T-cell (primary cell): ENCODE measurements around the gene PRM3. TPM values are rescaled to one million over a fixed set of nuclear protein-coding genes. Genes with fewer than 3 reads are reported as not detected.

Experiments
- ATAC-seq, 4 experiments: fragments of 200-7000 bp in 3 of 4; fragments of 150-1000 bp in 1 of 4; cut with Tn5 transposase; replicated peaks in 1 of 4; 1 replicate in 3 of 4; 2 replicates in 1 of 4; pipeline ENCODE4 v1.10.0; 2021; ENCODE audit warnings: moderate library complexity in 3 of 4, mild to moderate bottlenecking in 2 of 4, moderate number of reproducible peaks in 1 of 4
- CTCF ChIA-PET, 2 donors: fragments of 300-600 bp; sonication (Branson Sonifier 250); formaldehyde crosslinking; loops; one replicate each; lab custom pipeline; 2022; ENCODE audit warnings: antibody characterized with exemption in 2 of 2; lab: Charles Lee
- POLR2A ChIA-PET, 2 donors: fragments of 300-600 bp; sonication (Branson Sonifier 250); formaldehyde crosslinking; loops; one replicate each; lab custom pipeline; 2022; ENCODE audit warnings: antibody characterized with exemption in 2 of 2; lab: Charles Lee
- DNase-seq, 35 experiments: peaks; one replicate each; pipeline versions ENCODE4 v3.0.0 to v3.0.0-alpha.2; 2013 to 2023
- H3K27ac ChIP-seq: one replicate; pipeline ENCODE4 v1.5.1; 2013; ENCODE audit warnings: low read length
- H3K27me3 ChIP-seq, 2 experiments: replicated peaks in 1 of 2; 1 replicate in 1 of 2; 2 replicates in 1 of 2; pipeline versions ENCODE4 v1.6.1 to v1.7.0; 2013; ENCODE audit warnings: low read length in 1 of 2, mixed read lengths in 1 of 2; ENCODE audit not compliant: control insufficient read depth in 2 of 2, insufficient read depth in 2 of 2; ENCODE audit errors: extremely low read depth in 1 of 2
- H3K36me3 ChIP-seq, 2 donors: 1 replicate in 1 of 2; 2 replicates in 1 of 2; pipeline versions ENCODE4 v1.6.1 to v1.7.0; 2013; ENCODE audit warnings: low read length in 1 of 2; ENCODE audit not compliant: control insufficient read depth in 2 of 2, insufficient read depth in 1 of 2; ENCODE audit errors: extremely low read depth in 1 of 2
- H3K4me1 ChIP-seq, 2 experiments: 1 replicate in 1 of 2; 2 replicates in 1 of 2; pipeline versions ENCODE4 v1.6.1 to v1.7.0; 2013; ENCODE audit warnings: low read length in 2 of 2, mixed read lengths in 1 of 2; ENCODE audit not compliant: insufficient read depth in 2 of 2, control insufficient read depth in 1 of 2; ENCODE audit errors: extremely low read depth in 1 of 2
- H3K4me3 ChIP-seq, 2 donors: 1 replicate in 1 of 2; 2 replicates in 1 of 2; pipeline versions ENCODE4 v1.5.1 to v1.7.0; 2013; ENCODE audit warnings: mild to moderate bottlenecking in 2 of 2, low read length in 1 of 2, moderate library complexity in 1 of 2; ENCODE audit not compliant: control insufficient read depth in 1 of 2; ENCODE audit errors: extremely low read depth in 1 of 2
- H3K9me3 ChIP-seq: 2 replicates; pipeline ENCODE4 v1.7.0; 2013
- H3K27ac Mint-ChIP-seq, 2 donors: one replicate each; pipeline ENCODE4 v1.8.0; 2020 to 2021; ENCODE audit warnings: mild to moderate bottlenecking in 2 of 2, mixed read lengths in 2 of 2
- H3K27me3 Mint-ChIP-seq, 2 donors: one replicate each; pipeline ENCODE4 v1.8.0; 2021 to 2022; ENCODE audit warnings: mixed read lengths in 2 of 2
- H3K36me3 Mint-ChIP-seq: one replicate; pipeline ENCODE4 v1.8.0; 2021; ENCODE audit warnings: mixed read lengths
- H3K4me1 Mint-ChIP-seq, 3 donors: one replicate each; pipeline ENCODE4 v1.8.0; 2020 to 2022; ENCODE audit warnings: mixed read lengths in 3 of 3, mild to moderate bottlenecking in 1 of 3
- H3K4me3 Mint-ChIP-seq, 3 donors: one replicate each; pipeline ENCODE4 v1.8.0; 2020 to 2022; ENCODE audit warnings: mild to moderate bottlenecking in 3 of 3, mixed read lengths in 3 of 3, moderate library complexity in 3 of 3
- H3K9me3 Mint-ChIP-seq, 3 donors: one replicate each; pipeline ENCODE4 v1.8.0; 2020 to 2022; ENCODE audit warnings: mixed read lengths in 3 of 3
- WGBS: methylation state at CpG from one replicate; pipeline ENCODE4 v1.1.5; 2013; ENCODE audit warnings: missing lambda C conversion rate; ENCODE audit not compliant: insufficient coverage; 5-methylcytosine and 5-hydroxymethylcytosine counted together
- total RNA-seq, 35 experiments: library from RNA in 6 of 35; stranded (reverse) in 6 of 35; fragments of 120-200 nt in 1 of 35; gene quantifications; one replicate each; pipeline versions ENCODE4 v1.2.1 to v1.2.4 and lab custom pipeline; 2013 to 2026

PRM3 gene
- total RNA-seq, 5 donors from 2014 or later (not counting 1 experiment from before 2014, with no cell fraction given), result not detected

DNA sequence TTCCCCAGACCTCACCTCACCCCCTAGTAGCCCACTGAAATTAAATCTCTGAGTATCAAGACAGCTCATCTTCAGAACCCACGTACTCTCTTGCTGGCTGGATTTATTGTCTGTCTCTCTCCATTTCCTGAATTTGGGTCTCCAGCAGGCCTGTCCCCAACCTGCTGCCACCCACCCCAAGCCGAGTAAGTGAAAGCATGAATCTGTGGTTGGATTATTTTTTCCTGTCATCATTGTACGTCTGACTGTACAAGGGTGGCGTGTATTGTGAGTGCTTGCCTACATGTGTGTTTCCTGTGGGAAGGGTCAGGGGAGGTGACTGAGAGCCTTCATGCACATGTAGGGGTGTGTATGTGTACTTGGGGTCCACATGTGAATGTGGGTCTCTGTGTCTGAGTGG, 9.7 kb downstream of the PRM3 start:
- WGBS, result 0% methylated on average over 3 of the region's 4 CpGs
- Histone ChIP-seq H3K36me3 (no peaks in the 10 kb centered on the region), H3K4me1 (peaks cover 22 to 30% of the 10 kb centered on the region in 2 experiments), H3K27me3 (no peaks in the 10 kb centered on the region), H3K4me3 (no peak overlapping the region), H3K27ac (peak overlapping the region; percentile 13), H3K9me3 (no peaks in the 10 kb centered on the region)
- DNase-seq (peak in 29 of 35 experiments; percentile 9 to 71 (median 39)), ATAC-seq (peak; percentile 84 to 88 (median 86))
- Mint-ChIP-seq H3K9me3 (no peaks in the 10 kb centered on the region), H3K4me1 (peaks cover 31 to 38% (median 36%) of the 10 kb centered on the region in 3 donors), H3K4me3 (peak overlapping the region; percentile 26 to 48 (median 42)), H3K36me3 (no peaks in the 10 kb centered on the region), H3K27ac (peak overlapping the region; percentile 94 to 95), H3K27me3 (no peaks in the 10 kb centered on the region)
- ChIA-PET POLR2A (interaction anchor here in 1 of 2 donors (0.6 to 1.6 kb wide), 2 partner anchors 39 to 306 kb away, joined by 3 to 4 read pairs; no protein-coding TSS in a partner anchor), CTCF (interaction anchor here in 1 of 2 donors (1.0 kb wide), 1 partner anchor 9 kb away, joined by 5 read pairs; no protein-coding TSS in a partner anchor)

- Mint-ChIP-seq H3K9me3 (no peaks in the 10 kb centered on the region), H3K4me1 (peaks cover 39 to 45% (median 44%) of the 10 kb centered on the region in 3 donors), H3K27me3 (no peaks in the 10 kb centered on the region), H3K36me3 (no peaks in the 10 kb centered on the region), H3K27ac (peak overlapping the region; percentile 94 to 95), H3K4me3 (peak overlapping the region in 1 of 3 donors; percentile 14)
- Histone ChIP-seq H3K4me3 (no peak overlapping the region), H3K4me1 (peaks cover 26 to 38% of the 10 kb centered on the region in 2 experiments), H3K9me3 (no peaks in the 10 kb centered on the region), H3K27me3 (no peaks in the 10 kb centered on the region), H3K27ac (no peak overlapping the region), H3K36me3 (no peaks in the 10 kb centered on the region)
- 81% methylated on average over 6 of the region's 8 CpGs for WGBS
- ATAC-seq (no peak), DNase-seq (peak in 1 of 35 experiments; percentile 28)
- ChIA-PET CTCF (interaction anchor here (1.0 to 1.3 kb wide), 2 partner anchors 8 to 95 kb away, joined by 3 to 5 read pairs; no protein-coding TSS in a partner anchor), POLR2A (interaction anchor here in 1 of 2 donors (1.6 kb wide), 1 partner anchor 38 kb away, joined by 4 read pairs; no protein-coding TSS in a partner anchor)
These were observed 10.5 kb downstream of the PRM3 start for GRCh38 chr16:11262915-11263314.

DNA sequence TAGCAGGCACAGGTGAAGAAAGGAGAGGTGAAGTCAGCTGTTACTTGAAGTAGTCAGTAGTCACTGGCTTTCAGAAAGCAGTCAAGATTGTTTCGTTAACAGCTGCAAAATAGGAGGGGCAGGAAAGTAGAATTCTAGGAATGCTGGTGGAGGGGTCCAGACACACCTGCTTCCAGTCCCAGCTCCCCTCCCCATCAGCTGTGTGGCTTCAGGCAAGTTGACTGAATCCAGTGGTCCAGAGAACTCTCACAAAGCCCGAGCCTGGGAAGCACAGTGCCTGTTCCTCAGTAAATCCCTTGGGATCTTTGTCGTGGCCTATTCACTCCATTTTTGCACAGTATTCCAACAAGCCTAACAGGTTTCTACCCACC, 12.8 kb downstream of the PRM3 start:
- no peaks in the 10 kb centered on the region for H3K9me3 Mint-ChIP-seq
- H3K4me3 Mint-ChIP-seq, result no peak overlapping the region
- H3K27me3 Mint-ChIP-seq, result no peaks in the 10 kb centered on the region
- H3K36me3 ChIP-seq, result no peaks in the 10 kb centered on the region
- no CpG with 5 or more reads among the region's 3 CpGs for WGBS
- ChIA-PET POLR2A (no interaction called here), CTCF (interaction anchor here in 1 of 2 donors (0.5 kb wide), 1 partner anchor 275 kb away, joined by 6 read pairs; no protein-coding TSS in a partner anchor)
- no peaks in the 10 kb centered on the region for H3K36me3 Mint-ChIP-seq
- no peaks in the 10 kb centered on the region for H3K27me3 ChIP-seq
- H3K4me1 ChIP-seq, result peaks cover 36 to 52% of the 10 kb centered on the region in 2 experiments
- H3K27ac ChIP-seq, result no peak overlapping the region
- H3K9me3 ChIP-seq, result no peaks in the 10 kb centered on the region
- ATAC-seq (no peak), DNase-seq (no peak)
- no peak overlapping the region for H3K4me3 ChIP-seq
- H3K4me1 Mint-ChIP-seq, result peaks cover 49 to 57% (median 55%) of the 10 kb centered on the region in 3 donors
- peak overlapping the region; percentile 34 to 62 for H3K27ac Mint-ChIP-seq

DNA sequence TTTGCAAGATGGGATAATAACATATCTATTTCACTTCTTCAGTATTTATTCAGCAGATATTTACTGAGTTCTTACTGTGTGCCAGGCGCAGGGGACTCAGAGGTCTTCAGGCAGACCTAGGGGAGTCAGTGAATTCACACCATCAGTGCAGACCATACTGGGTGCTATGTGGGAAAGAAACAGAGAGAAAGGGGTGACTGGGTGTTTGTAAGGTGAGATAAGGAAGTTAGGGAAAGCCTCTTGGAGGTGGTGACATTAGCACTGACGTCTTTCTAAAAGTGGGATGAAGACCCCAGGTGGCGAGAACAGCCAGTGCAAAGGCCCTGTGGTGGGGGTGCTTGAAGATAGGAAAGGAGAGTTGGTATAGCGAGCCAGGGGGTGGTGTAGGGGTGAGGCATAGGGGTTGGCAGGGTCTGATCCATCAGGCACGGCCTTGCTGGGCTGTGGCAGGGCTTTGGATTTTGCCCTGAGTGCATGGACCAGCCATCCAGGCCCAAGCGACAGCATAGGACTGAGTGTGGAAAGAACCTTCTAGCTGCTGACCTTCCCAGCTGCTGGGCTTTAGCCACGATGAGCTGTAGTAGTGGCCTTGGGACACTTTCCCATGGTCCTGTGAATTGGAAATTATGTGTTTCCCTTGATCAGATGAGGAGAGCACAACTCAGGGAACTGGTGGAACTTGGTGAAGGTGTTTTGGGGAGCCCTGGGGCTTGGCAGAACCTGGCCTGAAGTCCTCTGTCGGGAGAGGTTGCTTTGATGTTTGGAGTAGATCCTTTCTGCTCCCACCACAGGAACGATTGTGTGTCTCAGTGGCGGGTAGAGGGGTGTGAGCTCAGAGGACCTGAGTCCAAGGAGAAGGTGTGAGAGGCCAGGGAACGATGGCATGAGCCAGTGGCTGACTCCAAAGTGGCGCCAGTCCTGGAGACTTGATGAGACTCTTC, 13.5 kb downstream of the PRM3 start:
- H3K9me3 Mint-ChIP-seq, result no peaks in the 10 kb centered on the region
- H3K27me3 Mint-ChIP-seq, result no peaks in the 10 kb centered on the region
- DNase-seq (no peak), ATAC-seq (no peak)
- Histone ChIP-seq H3K4me1 (peaks cover 36 to 52% of the 10 kb centered on the region in 2 experiments), H3K27ac (no peak overlapping the region), H3K4me3 (no peak overlapping the region), H3K36me3 (no peaks in the 10 kb centered on the region), H3K9me3 (no peaks in the 10 kb centered on the region), H3K27me3 (no peaks in the 10 kb centered on the region)
- H3K4me1 Mint-ChIP-seq, result peaks cover 49 to 57% (median 52%) of the 10 kb centered on the region in 3 donors
- peak overlapping the region; percentile 83 for H3K27ac Mint-ChIP-seq
- peak overlapping the region in 1 of 3 donors; percentile 18 for H3K4me3 Mint-ChIP-seq
- ChIA-PET POLR2A (no interaction called here), CTCF (interaction anchor here (0.5 to 0.6 kb wide), 2 partner anchors 150 to 274 kb away, joined by 3 to 6 read pairs; no protein-coding TSS in a partner anchor)
- WGBS, result 95% methylated on average over 7 of the region's 12 CpGs
- no peaks in the 10 kb centered on the region for H3K36me3 Mint-ChIP-seq

DNA sequence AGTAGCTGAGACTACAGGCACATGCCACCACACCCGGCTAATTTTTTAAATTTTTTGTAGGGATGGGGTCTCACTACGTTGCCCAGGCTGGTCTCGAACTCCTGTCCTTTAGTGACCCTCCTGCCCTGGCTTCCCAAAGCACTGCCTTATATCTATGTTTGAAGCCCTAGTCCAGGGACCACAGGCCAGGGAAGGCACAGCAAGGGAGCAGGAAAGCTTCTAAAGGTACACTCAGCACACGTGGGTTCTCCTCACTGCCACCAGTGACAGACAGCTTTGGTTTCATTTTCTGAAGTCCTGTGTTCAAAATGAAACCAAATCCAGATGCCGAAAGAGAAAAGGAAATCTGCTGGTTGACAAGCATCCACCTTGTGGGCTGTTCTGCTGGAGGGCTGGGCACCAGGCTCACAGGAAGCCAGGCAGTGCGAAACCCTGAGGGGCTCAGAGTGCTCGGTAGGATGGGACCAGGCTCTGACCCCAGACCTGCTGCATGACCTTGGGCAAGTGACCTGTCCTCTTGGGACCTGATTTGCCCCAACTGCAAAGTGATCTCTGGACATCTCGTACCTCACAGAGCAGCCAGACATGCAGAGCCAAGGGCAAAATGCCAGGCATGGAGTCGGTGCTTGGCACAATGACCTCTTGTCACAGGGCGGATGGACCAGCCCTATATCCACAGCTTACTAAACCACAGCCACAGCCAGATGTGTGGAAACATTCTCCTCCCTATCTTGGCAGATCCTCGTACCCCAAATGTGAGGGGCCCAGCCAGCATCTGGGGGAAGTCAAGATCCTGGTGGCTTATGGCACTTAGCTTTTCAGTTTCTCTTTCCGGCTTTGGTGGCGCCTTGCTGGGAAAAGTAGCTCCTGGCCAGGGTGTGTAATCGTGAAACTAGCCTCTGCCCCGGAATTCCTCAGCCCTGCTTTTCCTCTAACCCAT, 14.6 kb downstream of the PRM3 start:
- peaks cover 40 to 51% (median 45%) of the 10 kb centered on the region in 3 donors for H3K4me1 Mint-ChIP-seq
- peak in 1 of 4 experiments; percentile 24 for ATAC-seq
- 46% methylated on average over 10 of the region's 15 CpGs for WGBS

More for the DNA sequence above, 14.6 kb downstream of the PRM3 start:
- Mint-ChIP-seq H3K36me3 (peaks cover under 1% of the 10 kb centered on the region), H3K27ac (peak overlapping the region; percentile 83), H3K9me3 (no peaks in the 10 kb centered on the region), H3K27me3 (no peaks in the 10 kb centered on the region), H3K4me3 (peak overlapping the region; percentile 45 to 63 (median 53))
- H3K4me1 ChIP-seq, result peaks cover 35 to 54% of the 10 kb centered on the region in 2 experiments
- H3K27ac ChIP-seq, result peak overlapping the region; percentile 50
- peak in 16 of 35 experiments; percentile 11 to 83 (median 26) for DNase-seq
- peak overlapping the region in 1 of 2 donors; percentile 3 for H3K4me3 ChIP-seq
- H3K9me3 ChIP-seq, result no peaks in the 10 kb centered on the region
- POLR2A ChIA-PET, result interaction anchor here in 1 of 2 donors (0.6 kb wide), 2 partner anchors 144 to 241 kb away, joined by 4 to 6 read pairs; no protein-coding TSS in a partner anchor
- H3K27me3 ChIP-seq, result no peaks in the 10 kb centered on the region
- CTCF ChIA-PET, result interaction anchor here in 1 of 2 donors (0.6 to 1.7 kb wide), 3 partner anchors 149 to 290 kb away, joined by 3 to 8 read pairs (median 6); no protein-coding TSS in a partner anchor
- H3K36me3 ChIP-seq, result no peaks in the 10 kb centered on the region
